Activated CD4-positive, alpha-beta T cell treated with anti-CD3 and anti-CD28 coated beads for 48 hours (primary cell): ENCODE data around the gene ZNF407.

Experiments used
- DNase-seq: peaks from one replicate; pipeline ENCODE4 v3.0.0-alpha.2; 2020

The ZNF407 gene

DNA sequence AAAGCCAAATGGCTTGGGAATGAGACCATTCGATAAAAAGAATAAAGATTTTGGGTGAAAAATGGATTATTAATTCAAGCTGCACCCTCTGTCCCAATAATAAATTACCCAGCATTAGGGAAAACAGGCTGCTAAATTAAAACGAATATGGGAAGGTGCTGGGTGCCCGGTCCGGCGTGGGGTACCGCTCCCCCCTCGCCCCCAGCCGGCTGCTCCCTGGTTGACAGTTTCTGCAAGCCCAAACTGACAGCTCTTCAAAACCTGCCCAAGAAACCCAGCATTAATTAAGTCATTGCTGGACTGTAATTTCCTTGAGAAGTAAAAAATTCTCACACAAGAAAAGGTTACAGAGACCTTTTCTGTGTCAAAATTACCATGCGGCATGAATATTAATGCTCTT is 512.6 kb downstream of the ZNF407 start:
- DNase-seq = no peak

- DNase-seq = no peak
Observed at GRCh38 chr18:75110846-75111415, 513.3 kb downstream of the ZNF407 start.

GRCh38 chr18:75111760-75112159 is 514.1 kb downstream of the ZNF407 start:
- DNase-seq = no peak

DNA sequence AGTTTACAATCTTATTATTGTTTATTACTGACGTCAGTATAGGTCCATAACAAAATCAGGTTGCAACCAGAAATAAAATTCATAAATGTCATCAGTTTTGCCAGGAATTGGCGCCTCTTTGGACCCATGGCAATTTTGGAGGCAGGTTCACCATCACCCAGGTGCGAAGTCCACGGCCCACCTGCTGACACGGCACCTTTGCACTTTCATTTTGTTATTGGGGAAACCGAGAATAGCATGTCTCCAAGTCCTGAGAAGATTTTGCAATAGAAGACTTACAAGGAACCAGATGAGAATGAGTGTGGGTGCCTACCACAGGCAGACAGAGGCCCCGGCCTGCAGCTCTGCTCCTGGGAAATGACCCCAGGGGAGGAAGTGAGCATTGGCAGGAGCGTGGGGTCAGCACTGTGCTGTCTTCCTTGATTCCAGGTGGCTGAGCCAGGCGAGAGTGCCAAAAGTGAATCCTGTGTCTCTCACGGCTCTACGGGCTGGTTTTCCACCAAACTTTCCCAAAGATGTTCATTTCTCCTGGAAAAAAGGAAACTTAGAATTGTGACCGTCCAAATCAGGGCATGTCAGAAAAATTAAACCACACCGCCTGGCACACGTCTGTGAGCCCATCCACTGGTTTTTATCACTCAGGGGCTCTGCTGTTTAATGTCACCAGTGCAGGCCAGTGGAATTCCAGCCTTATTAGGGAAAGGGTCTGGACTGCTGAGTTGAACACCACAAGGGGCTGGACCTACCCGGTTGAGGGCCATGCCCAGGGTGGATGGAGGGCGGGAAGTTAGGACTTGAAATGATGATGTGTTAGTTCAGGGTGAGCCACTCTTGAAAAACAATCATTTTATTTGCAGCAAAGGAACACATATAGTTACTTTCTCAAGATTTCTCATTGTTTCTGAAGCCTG is 514.8 kb downstream of the ZNF407 start:
- no peak for DNase-seq

GRCh38 chr18:75113455-75113854 is 515.8 kb downstream of the ZNF407 start:
- DNase-seq = no peak

- DNase-seq = no peak
Observed at GRCh38 chr18:75114231-75114764, 516.6 kb downstream of the ZNF407 start.
